Hematopoietic multipotent progenitor cell treated with erythropoietin and hydrocortisone succinate and interleukin-3 and kit ligand, for 4 days (in vitro differentiated cells): ENCODE results near the gene FGFRL1.
"Not testable (repeated sequence)": the region's sequence is repeated elsewhere in the genome, so short reads cannot be mapped to it uniquely, and the experiment has no call there.

Experiments used
- DNase-seq: peaks from one replicate; pipeline ENCODE4 v3.0.0-alpha.2; 2015

FGFRL1 gene

DNA sequence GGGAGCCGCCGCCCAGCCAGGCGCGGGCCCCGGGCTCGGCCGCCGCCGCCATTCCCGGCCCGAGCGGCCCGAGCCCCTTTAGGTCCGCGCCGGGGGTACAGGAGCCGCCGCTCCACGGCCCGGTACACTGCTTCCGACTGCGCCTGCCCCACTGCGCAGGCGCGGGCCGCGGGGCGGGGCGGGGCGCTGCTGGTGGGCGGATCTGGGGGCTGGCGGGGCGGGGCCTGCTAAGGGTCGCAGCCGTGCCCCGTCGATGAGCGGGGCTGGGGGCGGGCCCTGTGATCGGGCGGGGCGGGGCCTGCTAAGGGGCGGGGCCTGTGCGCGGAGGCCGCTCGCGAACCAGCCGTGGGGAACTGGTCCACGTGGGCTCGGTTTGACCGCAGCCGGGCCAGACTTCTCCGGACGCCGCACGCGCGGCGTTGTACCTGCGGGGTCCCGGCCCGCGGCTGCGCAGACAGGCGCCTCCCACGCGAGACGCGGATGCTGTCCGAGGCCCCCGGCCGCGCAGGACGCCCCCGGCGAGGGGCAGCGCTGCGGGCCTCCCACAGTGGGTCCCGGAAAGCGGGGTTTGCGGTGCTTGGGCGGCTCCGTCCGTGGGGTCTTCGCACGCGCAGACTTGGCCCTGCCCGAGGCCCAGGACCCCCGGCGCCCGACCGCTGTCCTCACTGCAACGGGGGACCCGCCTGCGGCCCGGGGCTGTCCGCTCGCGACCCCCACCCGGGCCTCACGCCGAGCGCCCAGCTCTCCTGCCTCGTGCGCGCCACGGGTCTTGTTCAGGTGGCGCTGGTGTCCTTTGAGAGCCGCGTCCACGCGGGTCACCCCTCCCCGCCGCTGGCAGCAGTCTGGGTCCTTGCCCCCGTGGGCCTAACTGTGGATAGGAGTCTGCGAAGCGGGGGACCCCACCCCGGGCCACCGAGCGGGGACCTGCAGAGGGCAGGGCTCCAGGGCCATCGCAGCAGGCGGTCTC, 37.7 kb upstream of the FGFRL1 start, which contains the start of gene DGKQ:
TSS of gene DGKQ (minus strand) at position 139 of the 967 bp plus-strand sequence. CDS start at position 52, 87 bp downstream.
- DNase-seq, result peak; percentile 89

DNA sequence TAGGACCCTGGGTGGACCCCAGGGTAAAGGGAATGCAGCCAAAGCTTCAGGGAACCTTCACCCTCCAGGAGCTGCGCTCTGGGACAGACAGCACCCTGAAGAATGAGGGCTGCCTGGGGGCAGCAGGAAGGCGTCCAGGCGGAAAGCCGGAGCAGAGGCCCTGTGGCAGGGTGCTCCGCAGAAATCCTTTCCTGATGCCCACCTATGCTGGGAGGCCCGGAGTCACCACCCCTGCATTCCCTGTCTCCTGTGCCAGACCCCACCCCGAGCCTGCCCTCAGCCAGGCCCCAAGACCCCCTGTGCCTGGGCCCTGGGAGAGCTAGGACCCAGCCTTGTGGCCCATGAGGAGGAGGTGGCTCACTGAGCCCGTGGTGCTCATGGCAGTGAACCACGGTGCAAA, 36.8 kb upstream of the FGFRL1 start:
- DNase-seq, result no peak

DNA sequence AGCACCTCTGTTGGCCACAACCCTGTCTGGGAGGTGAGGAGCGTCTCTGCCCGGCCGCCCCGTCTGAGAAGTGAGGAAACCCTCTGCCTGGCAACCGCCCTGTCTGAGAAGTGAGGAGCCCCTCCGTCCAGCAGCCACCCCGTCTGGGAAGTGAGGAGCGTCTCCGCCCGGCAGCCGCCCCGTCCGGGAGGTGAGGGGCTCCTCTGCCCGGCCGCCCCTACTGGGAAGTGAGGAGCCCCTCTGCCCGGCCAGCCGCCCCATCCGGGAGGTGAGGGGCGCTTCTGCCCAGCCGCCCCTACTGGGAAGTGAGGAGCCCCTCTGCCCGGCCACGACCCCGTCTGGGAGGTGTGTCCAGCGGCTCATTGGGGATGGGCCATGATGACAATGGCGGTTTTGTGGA, 35.4 kb upstream of the FGFRL1 start:
- not testable (repeated sequence) for DNase-seq

DNA sequence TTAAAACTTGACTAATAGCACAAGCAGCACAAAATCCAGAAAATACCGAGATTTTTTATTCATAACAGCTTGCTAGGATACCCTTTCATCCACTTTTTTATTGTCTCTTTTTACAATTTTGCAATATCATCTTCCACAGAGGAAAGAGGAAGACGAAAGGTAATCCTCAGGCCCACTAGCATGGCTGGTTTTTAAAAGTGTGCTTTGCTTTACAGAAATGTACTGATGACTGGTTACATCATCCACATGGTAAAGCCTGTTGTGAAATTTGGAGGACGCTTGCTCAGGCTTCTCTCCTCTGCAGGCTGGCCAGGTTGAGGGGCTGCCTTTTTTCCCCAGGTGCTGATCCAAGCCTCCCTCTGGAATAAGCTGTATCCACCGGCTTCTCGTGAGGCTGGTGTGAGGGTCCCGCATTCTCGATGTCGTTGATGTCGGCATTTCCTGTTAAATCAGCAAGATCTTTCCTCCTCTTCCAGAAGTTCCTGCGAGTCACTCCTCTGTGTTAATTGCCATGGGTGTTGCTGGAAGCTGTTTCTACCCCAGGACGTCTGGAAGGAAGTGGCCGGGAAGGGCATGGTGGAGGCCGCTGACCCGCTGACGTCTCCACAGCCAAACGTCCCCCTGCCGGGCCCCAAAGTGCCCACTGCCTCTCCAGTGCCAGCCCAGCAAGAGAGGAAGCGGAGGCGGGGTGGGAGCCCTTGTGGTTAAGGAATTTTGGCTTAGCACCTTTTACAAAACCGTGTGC, 32.3 kb upstream of the FGFRL1 start:
- peak; percentile 77 for DNase-seq

DNA sequence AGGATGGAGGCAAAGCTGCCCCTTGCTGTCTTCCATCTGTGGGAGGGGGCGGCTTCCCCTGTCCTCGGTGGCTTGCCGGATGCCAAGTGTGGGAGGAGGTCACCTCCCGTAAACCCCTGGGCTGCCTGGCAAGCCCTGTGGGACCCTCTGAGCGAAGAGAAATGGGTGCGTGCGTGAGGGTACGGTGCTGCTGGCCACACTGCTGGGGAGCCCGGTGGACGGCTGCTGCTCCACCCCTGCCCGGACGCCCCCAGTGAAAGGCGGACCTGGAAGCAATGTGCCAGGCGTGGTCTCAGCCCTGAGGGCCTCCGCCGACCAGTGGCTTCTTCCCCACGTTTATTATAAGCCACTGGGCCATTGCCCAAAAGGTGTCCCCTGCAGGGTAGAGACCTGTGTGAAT, 29.1 kb upstream of the FGFRL1 start:
- no peak for DNase-seq

DNA sequence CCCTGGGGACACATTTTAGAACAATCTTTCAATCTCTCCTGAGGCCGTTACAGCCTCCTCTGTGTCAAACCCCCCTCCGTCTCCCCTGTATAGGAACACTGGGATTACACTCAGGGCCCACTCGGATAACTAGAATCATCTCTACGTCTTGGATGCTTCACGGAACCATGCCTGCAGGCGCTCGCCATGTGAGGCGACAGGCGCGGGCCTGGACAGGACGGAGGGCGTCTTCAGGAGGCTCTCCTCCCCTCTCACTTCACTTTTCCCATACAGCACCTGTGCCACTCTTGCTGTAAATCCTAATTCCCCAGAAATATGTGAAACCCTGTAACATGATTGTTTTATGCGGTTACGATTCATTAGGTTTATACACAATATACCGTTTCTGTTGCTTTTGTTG, 28.6 kb upstream of the FGFRL1 start:
- no peak for DNase-seq

DNA sequence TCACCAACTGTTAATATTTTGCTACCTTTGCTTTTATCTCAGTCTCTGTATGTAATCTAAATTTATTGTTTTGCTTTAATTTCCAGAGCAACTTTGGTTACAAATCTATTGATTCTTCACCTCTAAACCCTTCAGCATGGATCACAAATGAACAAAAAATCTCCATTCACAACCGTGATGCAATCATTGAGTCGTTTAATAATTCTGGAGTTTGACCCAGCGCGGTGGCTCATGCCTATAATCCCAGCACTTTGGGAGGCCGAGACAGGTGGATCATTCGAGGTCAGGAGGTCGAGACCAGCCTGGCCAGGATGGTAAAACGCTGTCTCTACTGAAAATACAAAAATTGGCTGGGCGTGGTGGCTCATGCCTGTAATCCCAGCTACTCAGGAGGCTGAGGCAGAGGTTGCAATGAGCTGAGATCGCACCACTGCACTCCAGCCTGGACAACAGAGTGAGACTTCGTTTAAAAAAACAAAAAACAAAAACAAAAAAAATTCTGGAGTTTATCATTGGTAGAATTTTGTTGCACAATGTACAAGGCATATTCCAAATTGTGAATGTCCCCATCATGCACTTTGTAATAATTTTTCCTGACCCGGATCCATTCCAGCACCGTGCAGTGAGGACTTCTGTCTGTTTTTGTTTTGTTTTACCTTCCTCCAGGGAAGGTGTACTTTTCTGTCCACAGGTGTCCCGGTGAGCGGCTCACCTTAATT, 26.9 kb upstream of the FGFRL1 start:
- no peak for DNase-seq

DNA sequence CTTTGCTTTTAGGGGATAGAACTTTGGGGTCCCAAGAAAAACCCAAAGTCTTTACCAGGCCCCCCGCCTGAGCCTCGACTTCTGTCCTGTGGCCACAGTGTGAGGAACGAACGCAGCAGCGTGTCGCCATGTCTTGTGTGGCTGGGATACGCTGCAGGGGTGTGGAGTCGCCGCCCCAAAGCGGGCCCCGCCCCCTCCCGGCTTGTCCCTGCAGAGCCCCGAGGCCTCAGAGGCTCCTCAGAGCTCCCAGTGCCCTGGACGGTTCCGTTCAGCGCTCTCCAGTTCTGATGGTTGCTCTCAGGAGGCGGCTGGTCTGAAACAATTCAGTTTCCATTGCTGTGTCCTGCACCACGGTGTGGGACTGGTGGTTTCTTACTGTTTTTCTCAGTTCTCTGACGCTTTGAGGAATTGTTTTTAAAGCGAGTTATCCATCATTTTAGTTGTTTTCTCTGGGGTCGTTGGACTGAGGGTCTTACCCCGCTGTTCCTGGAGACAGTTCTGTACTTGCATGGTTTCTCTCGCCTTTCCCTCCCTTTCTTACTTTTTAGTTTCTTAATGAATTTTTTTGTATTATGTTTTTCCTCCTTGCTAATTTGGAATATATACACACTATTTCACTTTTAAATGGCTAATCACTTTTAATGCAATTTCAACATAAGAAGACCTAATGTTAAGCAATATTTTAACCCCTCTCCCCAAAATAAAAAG, 26.1 kb upstream of the FGFRL1 start:
- peak; percentile 88 for DNase-seq

DNA sequence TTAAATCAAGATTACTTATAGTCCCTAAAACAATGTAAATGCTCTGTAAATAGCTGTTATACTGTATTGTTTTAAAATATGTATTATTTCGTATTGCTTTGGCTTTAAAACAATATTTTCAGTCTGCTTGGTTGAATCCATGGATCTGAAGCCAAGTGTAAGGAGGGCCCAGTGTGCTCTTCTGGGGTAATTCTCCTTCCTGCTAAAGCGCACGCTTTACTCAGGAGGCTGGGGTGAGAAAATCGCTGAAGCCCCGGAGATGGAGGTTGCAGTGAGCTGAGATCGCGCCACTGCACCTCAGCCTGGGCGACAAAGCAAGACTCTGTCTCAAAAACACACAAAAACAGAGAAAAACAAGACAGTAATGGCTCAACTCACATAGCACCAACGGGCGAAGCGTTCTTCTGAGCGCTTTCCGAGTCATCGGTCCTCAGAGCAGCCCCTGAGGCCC, 25.0 kb upstream of the FGFRL1 start:
- DNase-seq, result no peak

DNA sequence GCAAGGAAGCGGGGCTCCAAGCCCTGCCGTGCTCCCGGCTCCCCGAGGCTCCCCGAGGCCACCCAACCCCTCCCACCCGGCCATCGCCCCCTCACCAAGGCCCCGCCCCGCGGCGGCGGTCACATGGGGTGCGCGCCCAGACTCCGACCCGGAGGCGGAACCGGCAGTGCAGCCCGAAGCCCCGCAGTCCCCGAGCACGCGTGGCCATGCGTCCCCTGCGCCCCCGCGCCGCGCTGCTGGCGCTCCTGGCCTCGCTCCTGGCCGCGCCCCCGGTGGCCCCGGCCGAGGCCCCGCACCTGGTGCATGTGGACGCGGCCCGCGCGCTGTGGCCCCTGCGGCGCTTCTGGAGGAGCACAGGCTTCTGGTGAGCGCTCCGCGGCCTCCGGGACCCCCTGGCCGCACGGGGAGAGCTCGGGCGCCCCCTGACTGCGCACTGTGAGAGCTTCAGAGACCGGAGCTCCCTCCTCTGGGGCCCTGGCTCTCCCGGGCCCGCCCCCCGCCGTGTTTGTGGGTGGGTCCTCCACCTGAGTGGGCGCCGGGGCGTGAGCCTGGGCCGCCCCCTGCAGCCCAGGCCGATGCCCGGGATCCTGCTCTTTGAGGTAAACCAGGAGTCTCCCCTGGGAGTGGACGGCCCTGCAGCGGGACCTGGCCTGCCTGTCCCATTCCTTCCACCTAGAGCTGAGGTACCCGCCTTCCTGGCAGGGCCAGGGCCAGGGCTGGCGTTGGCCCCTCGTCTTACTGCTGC, 24.4 kb upstream of the FGFRL1 start, which contains the start of gene IDUA:
TSS of gene IDUA (plus strand) at position 166 of the 745 bp plus-strand sequence. CDS start at position 207, 41 bp downstream.
- peak; percentile 94 for DNase-seq

DNA sequence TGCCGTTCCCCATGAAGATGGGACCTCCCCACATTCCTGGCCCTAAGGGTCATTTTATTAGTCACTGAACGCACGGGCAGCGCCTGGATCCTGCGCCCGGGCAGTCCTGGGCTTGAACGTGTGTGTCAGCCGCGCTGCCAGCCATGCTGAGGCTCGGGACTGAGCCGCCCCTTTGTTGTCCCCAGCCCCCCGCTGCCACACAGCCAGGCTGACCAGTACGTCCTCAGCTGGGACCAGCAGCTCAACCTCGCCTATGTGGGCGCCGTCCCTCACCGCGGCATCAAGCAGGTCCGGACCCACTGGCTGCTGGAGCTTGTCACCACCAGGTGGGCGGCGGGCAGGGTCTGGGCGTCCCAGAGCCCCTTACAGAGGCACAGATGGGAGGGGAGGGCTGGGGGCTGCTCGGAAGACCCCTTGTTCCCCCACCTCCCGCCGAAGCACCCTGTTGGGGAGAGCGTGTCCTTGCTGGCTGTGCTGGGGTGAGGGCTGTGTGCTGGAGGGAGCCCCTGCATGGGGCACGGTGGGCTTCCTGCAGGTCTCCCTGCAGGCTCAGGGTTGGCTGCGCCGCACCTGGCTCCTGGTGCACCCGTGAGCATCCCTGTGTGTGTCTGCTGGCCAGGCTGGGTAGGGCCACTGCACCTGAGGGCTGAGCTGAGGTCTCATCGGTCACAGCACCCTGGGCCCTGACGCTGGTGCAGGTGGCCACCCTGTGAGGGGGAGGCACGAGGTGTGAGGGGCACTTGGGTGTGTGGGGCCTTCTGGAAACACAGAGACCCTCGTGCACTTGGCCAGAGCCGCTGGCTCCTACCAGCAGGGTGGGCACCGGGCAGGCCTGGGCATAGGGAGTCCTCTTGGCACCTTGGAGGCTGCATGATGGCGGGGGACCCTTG, 23.6 kb upstream of the FGFRL1 start:
- DNase-seq, result no peak

DNA sequence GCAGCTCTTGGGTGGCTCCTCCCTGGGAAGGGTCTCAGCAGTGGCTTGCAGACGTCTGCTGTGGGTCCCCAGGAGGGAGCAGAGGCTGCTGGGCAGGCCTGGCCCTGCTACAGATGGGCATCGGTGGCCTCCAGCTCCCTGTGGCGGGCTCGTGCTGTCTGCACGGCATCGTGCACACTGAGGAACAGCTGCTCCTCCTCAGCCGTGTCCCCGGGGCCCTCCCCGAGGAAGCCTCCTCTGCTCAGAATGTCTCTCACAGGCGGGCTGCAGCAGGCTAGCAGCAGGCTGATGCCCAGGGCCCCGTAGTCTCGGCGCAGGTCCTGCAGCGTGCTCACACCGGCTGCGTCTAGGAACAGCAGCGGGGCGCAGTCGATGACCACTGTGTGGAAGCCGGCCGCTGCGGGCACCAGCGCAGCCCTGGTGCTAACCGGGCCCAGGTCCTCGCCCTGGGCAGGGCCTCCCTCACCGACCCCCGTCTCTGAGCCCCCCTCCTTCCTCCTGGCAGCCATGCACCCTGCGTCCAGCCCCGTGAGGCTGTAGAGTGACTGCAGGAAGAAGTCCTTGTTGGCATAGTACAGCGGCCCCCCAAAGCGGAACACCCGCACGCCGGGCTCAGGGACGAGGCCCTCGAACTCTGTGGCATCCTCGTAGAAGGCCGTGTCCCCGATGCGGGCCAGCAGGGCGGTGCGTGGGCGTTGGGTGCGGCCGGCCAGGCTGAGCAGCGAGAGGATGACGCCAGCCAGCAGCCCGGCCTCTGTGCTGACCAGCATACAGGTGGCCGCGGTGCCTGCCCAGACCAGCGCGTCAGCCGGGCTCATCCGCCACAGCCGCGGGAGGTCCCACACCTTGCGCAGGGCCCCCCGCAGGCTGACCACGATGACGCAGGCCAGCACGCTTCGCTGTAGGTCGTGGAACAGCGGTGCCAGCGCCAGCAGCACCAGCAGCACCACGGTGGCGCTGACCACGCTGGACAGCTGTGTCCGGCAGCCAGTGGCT, 22.4 kb upstream of the FGFRL1 start:
- no peak for DNase-seq

DNA sequence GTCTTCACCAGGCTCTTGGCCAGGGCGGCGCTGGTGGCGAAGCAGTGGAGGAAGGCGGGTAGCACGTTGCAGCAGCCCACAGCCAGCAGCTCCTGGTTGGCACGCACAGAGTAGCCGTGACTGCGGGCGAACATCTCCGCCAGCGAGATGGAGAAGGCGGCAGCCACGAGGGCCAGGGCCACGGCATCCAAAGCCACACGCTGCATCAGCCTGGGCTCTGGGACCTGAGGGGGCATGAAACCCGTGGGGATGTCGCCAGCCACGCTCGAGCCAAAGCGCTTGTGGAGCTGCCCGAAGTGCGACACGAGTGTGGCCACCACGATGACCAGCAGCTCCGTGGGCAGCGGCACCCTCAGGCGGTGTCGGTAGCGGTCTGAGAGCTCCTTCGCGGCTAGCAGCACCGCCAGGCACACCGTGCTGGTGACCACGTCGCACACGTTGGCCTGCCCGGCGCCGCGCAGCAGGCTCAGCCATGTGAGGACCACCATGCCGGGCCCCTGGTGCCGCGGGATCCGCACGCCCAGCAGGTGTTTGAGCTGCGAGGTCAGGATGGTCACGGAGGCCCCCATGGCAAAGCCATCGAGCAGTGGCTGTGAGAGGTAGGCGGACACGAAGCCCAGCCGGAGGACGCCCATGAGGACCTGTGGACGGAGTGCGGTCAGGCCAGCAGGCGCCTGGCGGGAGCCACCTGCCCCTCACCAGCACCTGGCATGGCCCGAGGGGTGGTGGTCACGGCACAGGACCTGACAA, 21.5 kb upstream of the FGFRL1 start:
- DNase-seq, result no peak

DNA sequence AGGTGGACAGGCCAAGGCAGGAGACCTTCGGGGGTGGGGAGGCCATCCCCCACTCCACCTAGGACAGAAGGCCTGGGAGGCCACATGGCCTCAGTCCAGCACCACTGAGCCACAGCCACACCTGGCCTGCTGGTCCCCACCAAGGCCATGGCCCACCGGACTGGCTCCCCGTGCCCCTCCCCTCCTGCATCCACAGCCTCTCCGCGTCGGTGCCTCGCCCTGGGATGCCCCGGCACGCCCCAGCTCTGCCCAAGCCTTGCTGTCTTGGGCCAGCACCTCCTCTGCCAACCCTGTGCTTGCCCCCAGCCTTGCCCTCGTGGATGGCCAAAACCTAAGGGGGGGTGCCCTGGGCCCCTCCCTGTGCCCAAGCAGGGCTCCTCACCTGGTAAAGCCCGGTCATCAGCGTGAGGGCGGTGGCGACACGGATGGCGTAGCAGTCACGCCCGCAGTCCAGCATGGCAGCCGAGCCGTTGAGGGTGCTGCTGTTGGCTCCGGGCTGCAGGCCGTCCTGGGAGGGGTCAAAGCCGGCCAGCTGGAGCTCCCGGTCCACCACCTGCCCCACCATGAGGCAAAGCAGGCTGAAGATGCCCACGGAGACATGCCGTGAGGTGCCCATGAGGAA, 20.6 kb upstream of the FGFRL1 start:
- DNase-seq, result no peak

DNA sequence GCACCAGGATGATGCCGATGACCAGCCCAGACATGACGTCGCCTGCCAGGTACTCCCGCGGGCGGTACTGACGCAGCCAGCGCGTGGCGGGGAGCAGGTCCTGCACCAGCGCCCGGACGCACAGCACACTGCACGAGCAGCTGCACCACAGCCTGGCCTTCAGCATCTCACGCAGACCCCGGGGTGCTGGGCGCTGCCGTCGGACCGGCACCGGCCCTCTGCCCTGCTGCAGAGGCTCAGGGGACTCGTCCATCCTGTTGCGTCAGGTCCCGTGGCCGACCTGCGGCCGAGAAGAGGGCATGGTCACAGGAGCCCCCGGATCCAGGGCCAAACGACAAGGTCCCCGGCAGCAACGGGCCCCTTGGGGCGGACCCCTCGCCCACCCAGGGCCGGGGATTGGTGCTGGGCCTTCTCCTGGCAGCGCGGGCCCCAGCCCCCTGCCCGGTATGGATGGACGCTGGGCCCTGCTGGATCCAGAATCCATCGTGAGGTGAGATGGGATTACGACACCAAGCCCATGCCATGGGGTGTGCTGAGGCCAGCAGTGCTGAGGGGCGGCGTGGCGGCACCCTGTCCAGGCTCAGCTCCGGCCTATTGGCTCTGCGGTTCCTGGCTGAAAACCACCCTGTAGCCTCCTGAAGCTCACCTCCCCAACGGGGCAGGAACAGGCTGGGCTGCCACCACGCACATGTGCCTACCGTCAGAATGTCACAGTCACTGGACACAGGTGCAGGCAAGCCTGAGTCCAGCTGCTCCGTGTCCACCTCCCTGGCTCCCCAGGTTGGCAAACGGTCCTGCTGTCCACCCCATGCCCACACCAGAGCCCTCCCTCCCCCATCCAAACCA, 19.8 kb upstream of the FGFRL1 start:
- no peak for DNase-seq

DNA sequence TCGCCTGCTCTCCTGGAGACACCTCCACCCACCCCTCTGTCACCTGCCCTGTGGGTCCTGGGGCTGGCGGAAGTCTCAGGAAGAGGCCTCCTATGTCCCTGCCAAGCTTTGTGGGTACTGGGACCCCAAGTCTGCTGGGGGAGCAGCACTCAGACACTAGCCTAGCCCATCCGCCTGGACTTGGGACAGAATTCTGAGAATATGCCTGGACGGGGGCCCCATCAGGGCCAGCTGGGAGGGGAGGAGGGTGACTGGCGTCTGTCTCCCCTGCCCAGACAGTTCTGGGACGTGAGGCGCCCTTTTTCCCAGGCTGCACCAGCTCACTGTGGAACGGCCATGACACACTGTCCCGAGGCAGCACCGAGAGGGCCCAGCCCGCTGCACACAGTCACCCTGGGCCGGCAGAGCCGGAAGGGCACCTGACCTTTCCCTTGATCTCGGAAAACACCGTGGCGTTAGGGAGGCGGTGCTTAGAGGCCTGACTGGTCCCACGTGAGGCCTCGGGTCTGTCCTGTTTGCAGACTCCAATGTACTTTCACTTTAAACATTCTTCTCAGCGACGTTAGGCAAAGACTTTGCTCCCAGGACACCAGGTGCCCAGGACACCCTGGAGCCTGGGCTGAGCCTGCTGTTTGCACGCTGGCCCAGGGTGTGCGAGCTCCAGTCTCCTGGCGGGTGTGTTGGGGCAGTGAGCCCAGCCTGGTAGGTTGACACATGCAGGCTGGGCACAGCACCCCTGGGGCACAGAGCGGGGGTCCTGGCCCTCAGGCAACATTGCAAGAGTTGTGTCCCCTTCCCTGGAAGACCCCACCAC, 18.9 kb upstream of the FGFRL1 start:
- no peak for DNase-seq
